Measurements from ENCODE around the gene DOCK11.

- TF ChIP-seq CTCF (IDR thresholded peaks at IDR 0.05), result no peak
- no peak for TF ChIP-seq POLR2A (IDR thresholded peaks at IDR 0.05)
Observed at GRCh38 chrX:118702741-118703140, 207.1 kb downstream of the DOCK11 start.

Data from uterus (tissue), 2 donors.